Measurements from ENCODE around the gene SRRT.

DNA sequence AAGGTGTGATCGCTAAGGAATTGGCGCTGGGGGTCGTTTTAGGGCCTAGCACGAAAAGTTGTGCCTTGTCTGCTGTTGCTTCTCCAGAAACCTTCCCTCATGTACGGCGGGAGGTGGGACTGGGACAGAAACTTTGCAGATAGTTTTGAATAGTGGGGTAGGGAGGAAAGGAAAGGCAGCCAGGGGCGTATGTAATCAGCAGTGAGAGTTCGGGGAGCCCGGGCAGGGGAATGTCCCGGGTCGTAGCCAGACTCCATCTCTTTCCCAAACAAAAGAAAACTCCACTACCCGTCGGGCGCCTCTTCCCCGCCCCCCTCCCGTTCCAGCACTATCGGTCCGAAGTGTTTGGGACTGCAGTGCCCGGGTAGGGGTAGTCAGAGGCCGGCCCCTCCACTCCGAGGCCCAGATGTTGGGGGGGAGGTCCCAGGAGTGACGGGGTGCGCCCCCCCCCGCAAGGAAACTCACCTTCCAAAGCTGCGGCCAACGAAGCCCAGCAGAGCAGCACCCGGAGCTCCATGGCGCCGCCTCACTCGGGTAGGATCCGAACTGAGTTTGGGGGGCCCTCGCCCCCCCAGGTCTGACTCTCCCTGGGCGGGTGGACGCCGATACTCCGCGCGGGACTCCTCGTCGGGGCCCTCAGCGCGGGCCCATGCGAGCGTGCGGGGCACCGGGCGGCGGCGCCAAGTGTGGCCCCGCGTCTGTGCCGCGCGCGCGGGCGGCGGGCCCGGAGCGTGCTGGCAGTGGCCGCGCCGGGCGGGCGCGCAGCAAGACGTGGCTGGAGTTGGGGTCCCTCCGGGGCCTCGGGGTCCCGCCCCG, 48.2 kb upstream of the SRRT start:
- TF ChIP-seq, protein P1, sequence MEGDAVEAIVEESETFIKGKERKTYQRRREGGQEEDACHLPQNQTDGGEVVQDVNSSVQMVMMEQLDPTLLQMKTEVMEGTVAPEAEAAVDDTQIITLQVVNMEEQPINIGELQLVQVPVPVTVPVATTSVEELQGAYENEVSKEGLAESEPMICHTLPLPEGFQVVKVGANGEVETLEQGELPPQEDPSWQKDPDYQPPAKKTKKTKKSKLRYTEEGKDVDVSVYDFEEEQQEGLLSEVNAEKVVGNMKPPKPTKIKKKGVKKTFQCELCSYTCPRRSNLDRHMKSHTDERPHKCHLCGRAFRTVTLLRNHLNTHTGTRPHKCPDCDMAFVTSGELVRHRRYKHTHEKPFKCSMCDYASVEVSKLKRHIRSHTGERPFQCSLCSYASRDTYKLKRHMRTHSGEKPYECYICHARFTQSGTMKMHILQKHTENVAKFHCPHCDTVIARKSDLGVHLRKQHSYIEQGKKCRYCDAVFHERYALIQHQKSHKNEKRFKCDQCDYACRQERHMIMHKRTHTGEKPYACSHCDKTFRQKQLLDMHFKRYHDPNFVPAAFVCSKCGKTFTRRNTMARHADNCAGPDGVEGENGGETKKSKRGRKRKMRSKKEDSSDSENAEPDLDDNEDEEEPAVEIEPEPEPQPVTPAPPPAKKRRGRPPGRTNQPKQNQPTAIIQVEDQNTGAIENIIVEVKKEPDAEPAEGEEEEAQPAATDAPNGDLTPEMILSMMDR (IDR thresholded peaks at IDR 0.05), result no peak
- TF ChIP-seq EZH2 (IDR thresholded peaks at IDR 0.05; ENCODE audit: borderline replicate concordance, insufficient read depth, low read depth, low read length, poor library complexity, severe bottlenecking), result no peak
